Trophoblast cell (in vitro differentiated cells and primary cell): ENCODE results near the gene MTUS2.

ENCODE experiments used
- DNase-seq, 2 donors: peaks; one replicate each; pipeline ENCODE4 v3.0.0-alpha.2; 2016
- H2AFZ ChIP-seq: 2 replicates; pipeline ENCODE4 v1.6.1; 2013; ENCODE audit warnings: low read length, moderate library complexity, mild to moderate bottlenecking; ENCODE audit not compliant: insufficient read depth, poor library complexity
- H2AK5ac ChIP-seq: 2 replicates; pipeline ENCODE4 v1.6.1; 2013; ENCODE audit warnings: mild to moderate bottlenecking, low read length
- H2BK120ac ChIP-seq: 2 replicates; pipeline ENCODE4 v1.6.1; 2013; ENCODE audit warnings: low read length, mild to moderate bottlenecking, moderate library complexity; ENCODE audit not compliant: insufficient read depth, poor library complexity
- H2BK12ac ChIP-seq: 2 replicates; pipeline ENCODE4 v1.6.1; 2013; ENCODE audit warnings: mild to moderate bottlenecking, low read length, moderate library complexity
- H2BK5ac ChIP-seq: 2 replicates; pipeline ENCODE4 v1.6.1; 2013; ENCODE audit warnings: low read length, low read depth, moderate library complexity, mild to moderate bottlenecking; ENCODE audit not compliant: poor library complexity
- H3K14ac ChIP-seq: 2 replicates; pipeline ENCODE4 v1.6.1; 2013; ENCODE audit warnings: mild to moderate bottlenecking, low read length
- H3K18ac ChIP-seq: 2 replicates; pipeline ENCODE4 v1.6.1; 2013; ENCODE audit warnings: mild to moderate bottlenecking, low read length
- H3K23ac ChIP-seq: 2 replicates; pipeline ENCODE4 v1.6.1; 2013; ENCODE audit warnings: low read length
- H3K27ac ChIP-seq: 2 replicates; pipeline ENCODE4 v1.5.1; 2013; ENCODE audit warnings: low read depth, mild to moderate bottlenecking, inconsistent platforms, low read length, moderate library complexity
- H3K27me3 ChIP-seq: 2 replicates; pipeline ENCODE4 v1.6.1; 2013; ENCODE audit warnings: inconsistent platforms, mild to moderate bottlenecking, low read length, moderate library complexity; ENCODE audit not compliant: insufficient read depth
- H3K36me3 ChIP-seq, 2 experiments: 1 replicate in 1 of 2; 2 replicates in 1 of 2; pipeline ENCODE4 v1.6.1; 2013; ENCODE audit warnings: low read length in 2 of 2, mild to moderate bottlenecking in 2 of 2, moderate library complexity in 1 of 2; ENCODE audit not compliant: insufficient read depth in 2 of 2, control insufficient read depth in 1 of 2
- H3K4ac ChIP-seq: 2 replicates; pipeline ENCODE4 v1.6.1; 2013; ENCODE audit warnings: low read depth, mild to moderate bottlenecking, low read length, moderate library complexity
- H3K4me1 ChIP-seq, 2 experiments: 1 replicate in 1 of 2; 2 replicates in 1 of 2; pipeline ENCODE4 v1.6.1; 2013; ENCODE audit warnings: low read length in 2 of 2, mild to moderate bottlenecking in 2 of 2, moderate library complexity in 1 of 2; ENCODE audit not compliant: insufficient read depth in 2 of 2, control insufficient read depth in 1 of 2
- H3K4me2 ChIP-seq: 2 replicates; pipeline ENCODE4 v1.6.1; 2013; ENCODE audit warnings: inconsistent platforms, mild to moderate bottlenecking, low read length, moderate library complexity
- H3K4me3 ChIP-seq: 2 replicates; pipeline ENCODE4 v1.5.1; 2013; ENCODE audit warnings: mild to moderate bottlenecking, low read depth, low read length, inconsistent platforms
- H3K79me1 ChIP-seq: one replicate; pipeline ENCODE4 v1.6.1; 2013; ENCODE audit warnings: low read length
- H3K79me2 ChIP-seq: 2 replicates; pipeline ENCODE4 v1.6.1; 2013; ENCODE audit warnings: low read length, mild to moderate bottlenecking; ENCODE audit not compliant: control insufficient read depth, insufficient read depth, poor library complexity
- H3K9ac ChIP-seq: 2 replicates; pipeline ENCODE4 v1.6.1; 2013; ENCODE audit warnings: mild to moderate bottlenecking, low read length
- H3K9me3 ChIP-seq: 2 replicates; pipeline ENCODE4 v1.6.1; 2013; ENCODE audit warnings: low read depth, mild to moderate bottlenecking, control low read depth, inconsistent platforms, low read length; ENCODE audit not compliant: insufficient read depth
- H4K12ac ChIP-seq: 2 replicates; pipeline ENCODE4 v1.6.1; 2013; ENCODE audit warnings: low read depth, mild to moderate bottlenecking, low read length, moderate library complexity
- H4K8ac ChIP-seq: 2 replicates; pipeline ENCODE4 v1.6.1; 2013; ENCODE audit warnings: low read depth, mild to moderate bottlenecking, low read length, moderate library complexity
- H4K91ac ChIP-seq: one replicate; pipeline ENCODE4 v1.6.1; 2013; ENCODE audit warnings: low read depth, mild to moderate bottlenecking, low read length, moderate library complexity
- WGBS: extraction: QIAGEN DNeasy Blood & Tissue Kit; methylation state at CpG from one replicate; pipeline ENCODE4 v1.1.7; 2013; ENCODE audit warnings: missing lambda C conversion rate; ENCODE audit not compliant: insufficient read length, insufficient coverage; ENCODE audit errors: extremely low coverage; 5-methylcytosine and 5-hydroxymethylcytosine counted together

The MTUS2 gene

GRCh38 chr13:29504691-29505090, 684.6 kb downstream of the MTUS2 start:
- Histone ChIP-seq H3K18ac (no peak overlapping the region), H3K4me3 (no peak overlapping the region), H3K4me2 (no peak overlapping the region), H4K8ac (no peak overlapping the region), H4K91ac (no peak overlapping the region), H3K14ac (no peak overlapping the region), H3K79me1 (peaks cover 9% of the 10 kb centered on the region), H3K9ac (no peak overlapping the region), H3K23ac (no peak overlapping the region), H3K27ac (no peak overlapping the region), H3K4me1 (peaks cover 3 to 10% of the 10 kb centered on the region in 2 experiments), H2BK120ac (no peak overlapping the region), H3K4ac (no peak overlapping the region), H3K9me3 (no peaks in the 10 kb centered on the region), H4K12ac (no peak overlapping the region), H2BK5ac (no peak overlapping the region), H2BK12ac (no peak overlapping the region), H3K36me3 (peaks cover 3% of the 10 kb centered on the region in 2 experiments), H3K27me3 (no peaks in the 10 kb centered on the region), H2AK5ac (no peak overlapping the region), H3K79me2 (no peaks in the 10 kb centered on the region), H2AFZ (no peak overlapping the region)
- DNase-seq: no peak
- no CpG with 5 or more reads among the region's 15 CpGs for WGBS

GRCh38 chr13:29505511-29505910, 685.4 kb downstream of the MTUS2 start:
- H3K27ac ChIP-seq: no peak overlapping the region
- H3K79me1 ChIP-seq: peaks cover 9% of the 10 kb centered on the region
- H2BK5ac ChIP-seq: no peak overlapping the region
- no peak overlapping the region for H3K4me3 ChIP-seq
- no peak overlapping the region for H4K8ac ChIP-seq
- H4K12ac ChIP-seq: no peak overlapping the region
- no peak overlapping the region for H3K9ac ChIP-seq
- H2AK5ac ChIP-seq: no peak overlapping the region
- H4K91ac ChIP-seq: no peak overlapping the region
- no CpG with 5 or more reads among the region's 17 CpGs for WGBS
- H3K27me3 ChIP-seq: no peaks in the 10 kb centered on the region
- H3K18ac ChIP-seq: no peak overlapping the region
- H2AFZ ChIP-seq: no peak overlapping the region
- DNase-seq: no peak
- peaks cover 3 to 4% of the 10 kb centered on the region in 2 experiments for H3K36me3 ChIP-seq
- no peak overlapping the region for H3K4me2 ChIP-seq
- H3K4ac ChIP-seq: no peak overlapping the region
- no peak overlapping the region for H3K14ac ChIP-seq
- no peak overlapping the region for H2BK12ac ChIP-seq
- peaks cover 3 to 10% of the 10 kb centered on the region in 2 experiments for H3K4me1 ChIP-seq
- H3K9me3 ChIP-seq: no peaks in the 10 kb centered on the region
- no peak overlapping the region for H2BK120ac ChIP-seq
- no peak overlapping the region for H3K23ac ChIP-seq
- no peaks in the 10 kb centered on the region for H3K79me2 ChIP-seq

- Histone ChIP-seq H3K4me3 (no peak overlapping the region), H2BK120ac (no peak overlapping the region), H3K23ac (no peak overlapping the region), H2BK12ac (no peak overlapping the region), H3K79me1 (peaks cover 9% of the 10 kb centered on the region), H3K4ac (no peak overlapping the region), H4K91ac (no peak overlapping the region), H3K27ac (no peak overlapping the region), H3K79me2 (no peaks in the 10 kb centered on the region), H3K4me2 (no peak overlapping the region), H4K8ac (no peak overlapping the region), H3K14ac (no peak overlapping the region), H2AFZ (no peak overlapping the region), H2BK5ac (no peak overlapping the region), H3K4me1 (peaks cover 3 to 10% of the 10 kb centered on the region in 2 experiments), H3K27me3 (no peaks in the 10 kb centered on the region), H3K36me3 (peaks cover 7 to 8% of the 10 kb centered on the region in 2 experiments), H4K12ac (no peak overlapping the region), H3K18ac (no peak overlapping the region), H3K9ac (no peak overlapping the region), H3K9me3 (no peaks in the 10 kb centered on the region), H2AK5ac (no peak overlapping the region)
- no peak for DNase-seq
- no CpG with 5 or more reads among the region's 10 CpGs for WGBS
These were observed 685.8 kb downstream of the MTUS2 start for GRCh38 chr13:29505950-29506349.

GRCh38 chr13:29507356-29507755, 687.2 kb downstream of the MTUS2 start:
- Histone ChIP-seq H2AK5ac (peak overlapping the region; percentile 1), H4K12ac (no peak overlapping the region), H3K23ac (no peak overlapping the region), H3K9ac (no peak overlapping the region), H3K36me3 (peaks cover 12 to 16% of the 10 kb centered on the region in 2 experiments), H3K4me2 (no peak overlapping the region), H4K8ac (no peak overlapping the region), H3K4me1 (peaks cover 3 to 10% of the 10 kb centered on the region in 2 experiments), H3K14ac (no peak overlapping the region), H4K91ac (peak overlapping the region; percentile 54), H3K27me3 (no peaks in the 10 kb centered on the region), H2BK120ac (no peak overlapping the region), H3K79me1 (peaks cover 9% of the 10 kb centered on the region), H3K4ac (no peak overlapping the region), H3K27ac (no peak overlapping the region), H3K4me3 (no peak overlapping the region), H3K9me3 (no peaks in the 10 kb centered on the region), H2AFZ (no peak overlapping the region), H3K18ac (no peak overlapping the region), H3K79me2 (no peaks in the 10 kb centered on the region), H2BK5ac (no peak overlapping the region), H2BK12ac (no peak overlapping the region)
- DNase-seq: no peak
- WGBS: no CpG with 5 or more reads among the region's 14 CpGs
